Fibroblast of the aortic adventitia (primary cell): ENCODE data around the gene SLIT3. TPM values are rescaled to one million over a fixed set of nuclear protein-coding genes. Genes with fewer than 3 reads are reported as not detected.

ENCODE experiments used
- DNase-seq: peaks from one replicate; pipeline ENCODE4 v3.0.0-alpha.2; 2010; ENCODE audit warnings: low read depth
- H3K4me3 ChIP-seq: 2 replicates; pipeline ENCODE4 v1.5.1; 2011; ENCODE audit warnings: low read depth, mild to moderate bottlenecking, control low read depth, low read length, moderate library complexity
- CTCF ChIP-seq: IDR thresholded peaks from 2 replicates; pipeline ENCODE4 v1.5.1; 2011; ENCODE audit warnings: mild to moderate bottlenecking, low read length, control low read depth, inconsistent platforms; ENCODE audit not compliant: insufficient read depth
- total RNA-seq: library from RNA; depleted of rRNA; stranded (reverse); fragments of >200 nt; gene quantifications from 2 replicates; pipeline ENCODE4 v1.2.3, GENCODE V29; 2012; ENCODE audit warnings: low replicate concordance

The SLIT3 gene
- total RNA-seq, 1 donor, result 65.3 TPM

GRCh38 chr5:168772316-168772961, 528.5 kb downstream of the SLIT3 start:
- no peak for DNase-seq
- no peak for TF ChIP-seq CTCF
- no peak overlapping the region for H3K4me3 ChIP-seq

- DNase-seq, result no peak
- H3K4me3 ChIP-seq, result no peak overlapping the region
- peak; percentile 18 for TF ChIP-seq CTCF
Observed at GRCh38 chr5:168771678-168772077, 529.3 kb downstream of the SLIT3 start.

- H3K4me3 ChIP-seq, result no peak overlapping the region
- no peak for TF ChIP-seq CTCF
- no peak for DNase-seq
Observed at GRCh38 chr5:168770996-168771395, 529.9 kb downstream of the SLIT3 start.

GRCh38 chr5:168770036-168770498, 530.9 kb downstream of the SLIT3 start:
- no peak for DNase-seq
- no peak overlapping the region for H3K4me3 ChIP-seq
- TF ChIP-seq CTCF, result no peak

GRCh38 chr5:168768172-168768571, 532.8 kb downstream of the SLIT3 start:
- no peak overlapping the region for H3K4me3 ChIP-seq
- no peak for DNase-seq
- no peak for TF ChIP-seq CTCF

- TF ChIP-seq CTCF, result no peak
- DNase-seq, result no peak
- H3K4me3 ChIP-seq, result no peak overlapping the region
Observed at GRCh38 chr5:168766426-168766700, 534.6 kb downstream of the SLIT3 start.
